Panc1 (cell line): ENCODE data around the gene KRTAP10-2. TPM values are rescaled to one million over a fixed set of nuclear protein-coding genes. Genes with fewer than 3 reads are reported as not detected.

Experiments
- ATAC-seq: fragments of 200-7000 bp; cut with Tn5 transposase; 2 replicates; pipeline ENCODE4 v1.9.1; 2020; ENCODE audit warnings: mild to moderate bottlenecking, moderate library complexity
- BruUV-seq: library from RNA; stranded (reverse); fragments of 400-500 nt; replicated peaks from 2 replicates; lab custom pipeline; 2021; lab: Mats Ljungman, UMichigan
- CTCF ChIA-PET: fragments of 300-600 bp; sonication (Branson Sonifier 250); formaldehyde crosslinking; loops from one replicate; lab custom pipeline; 2022; ENCODE audit warnings: antibody characterized with exemption; lab: Charles Lee
- POLR2A ChIA-PET: fragments of 300-600 bp; sonication (Branson Sonifier 250); formaldehyde crosslinking; loops from one replicate; lab custom pipeline; 2022; ENCODE audit warnings: antibody characterized with exemption; lab: Charles Lee
- DNase-seq: peaks from one replicate; pipeline ENCODE4 v3.0.0-alpha.2; 2010; ENCODE audit warnings: low read depth, low spot score
- H3K27ac ChIP-seq: 2 replicates; pipeline ENCODE4 v1.5.1; 2011; ENCODE audit warnings: mild to moderate bottlenecking, low read length, inconsistent platforms
- H3K27me3 ChIP-seq: fragments of 200-500 bp; sonication (Bioruptor generic); 2 replicates; pipeline ENCODE4 v1.6.0; 2014; ENCODE audit warnings: low read length, inconsistent platforms; ENCODE audit not compliant: control insufficient read depth, insufficient read depth
- H3K36me3 ChIP-seq: fragments of 200-500 bp; sonication (Bioruptor generic); 2 replicates; pipeline ENCODE4 v1.5.1; 2014; ENCODE audit warnings: inconsistent platforms, mild to moderate bottlenecking, low read length, moderate library complexity; ENCODE audit not compliant: control insufficient read depth, insufficient read depth
- H3K4me1 ChIP-seq: 2 replicates; pipeline ENCODE4 v1.5.1; 2011; ENCODE audit warnings: inconsistent platforms, mild to moderate bottlenecking, low read length, moderate library complexity; ENCODE audit not compliant: control insufficient read depth, insufficient read depth
- H3K4me3 ChIP-seq, 2 experiments: 2 replicates each; pipeline ENCODE4 v1.5.1; 2011 to 2012; ENCODE audit warnings: low read depth in 2 of 2, low read length in 2 of 2, mild to moderate bottlenecking in 2 of 2, inconsistent platforms in 1 of 2, moderate library complexity in 1 of 2
- H3K9me3 ChIP-seq: fragments of 200-500 bp; sonication (Bioruptor generic); 2 replicates; pipeline ENCODE4 v1.5.1; 2014; ENCODE audit warnings: low read depth, mild to moderate bottlenecking, inconsistent platforms, low read length, moderate library complexity; ENCODE audit not compliant: control insufficient read depth, insufficient read depth
- POLR2AphosphoS5 ChIP-seq: IDR thresholded peaks from 2 replicates; pipeline ENCODE4 v1.6.1; 2012; ENCODE audit warnings: mild to moderate bottlenecking, low read depth, low read length, moderate library complexity
- SIN3A ChIP-seq: IDR thresholded peaks from 2 replicates; pipeline ENCODE4 v1.6.1; 2012; ENCODE audit warnings: low read depth, mild to moderate bottlenecking, low read length, moderate library complexity, borderline replicate concordance; ENCODE audit not compliant: insufficient read depth
- TCF7L2 ChIP-seq: IDR thresholded peaks from 2 replicates; pipeline ENCODE4 v1.6.1; 2011; ENCODE audit warnings: mild to moderate bottlenecking, low read depth, low read length, inconsistent platforms
- in situ Hi-C: cut with HindIII; loops from 2 replicates; pipeline ENCODE4 v1.10.0; 2016; ENCODE audit warnings: low sequenced_read_pairs, low pct_unique_long_range_greater_than_20kb
- intact Hi-C: fragments of 100-400 bp; cut with micrococcal nuclease; formaldehyde crosslinking; loops from one replicate; pipeline ENCODE4 v1.10.0; 2022; ENCODE audit not compliant: unreplicated experiment
- total RNA-seq: library from RNA; stranded (reverse); gene quantifications from one replicate; pipeline ENCODE4 v1.2.1, GENCODE V29; 2021; ENCODE audit not compliant: unreplicated experiment
- TF ChIP-seq, protein P1 (sequence below): fragments of 450-650 bp; IDR thresholded peaks from 2 replicates; pipeline ENCODE4 v1.5.1; 2017; ENCODE audit warnings: mild to moderate bottlenecking
- TF ChIP-seq, protein P2 (sequence below), 2 experiments: IDR thresholded peaks; 2 replicates each; pipeline ENCODE4 v1.6.1; 2011 to 2012; ENCODE audit warnings: low read depth in 2 of 2, control low read depth in 1 of 2, low read length in 1 of 2, mild to moderate bottlenecking in 1 of 2, moderate library complexity in 1 of 2; ENCODE audit not compliant: insufficient read depth in 1 of 2

KRTAP10-2 gene
- total RNA-seq, 1 experiment from 2014 or later: not detected

- TF ChIP-seq SIN3A: no peak
- in situ Hi-C loops: no loop called here
- DNase-seq: no peak
- Histone ChIP-seq H3K27ac (no peak overlapping the region), H3K4me1 (no peaks in the 10 kb centered on the region), H3K27me3 (no peaks in the 10 kb centered on the region), H3K9me3 (no peaks in the 10 kb centered on the region), H3K4me3 (no peak overlapping the region), H3K36me3 (no peaks in the 10 kb centered on the region)
- intact Hi-C loops: no loop called here
- CTCF ChIA-PET: no interaction called here
- ATAC-seq: no peak
- no TSS peak for BruUV-seq
- POLR2A ChIA-PET: no interaction called here
These were observed 25.0 kb downstream of the KRTAP10-2 start for GRCh38 chr21:44526096-44526997.

GRCh38 chr21:44525391-44526095 is 25.8 kb downstream of the KRTAP10-2 start:
- H3K27me3 ChIP-seq: no peaks in the 10 kb centered on the region
- DNase-seq (no peak), ATAC-seq (no peak)
- H3K9me3 ChIP-seq: no peaks in the 10 kb centered on the region
- POLR2A ChIA-PET: no interaction called here
- no peak overlapping the region for H3K27ac ChIP-seq
- no TSS peak for BruUV-seq
- intact Hi-C loops: no loop called here
- in situ Hi-C loops: no loop called here
- CTCF ChIA-PET: no interaction called here
- TF ChIP-seq, protein P1, sequence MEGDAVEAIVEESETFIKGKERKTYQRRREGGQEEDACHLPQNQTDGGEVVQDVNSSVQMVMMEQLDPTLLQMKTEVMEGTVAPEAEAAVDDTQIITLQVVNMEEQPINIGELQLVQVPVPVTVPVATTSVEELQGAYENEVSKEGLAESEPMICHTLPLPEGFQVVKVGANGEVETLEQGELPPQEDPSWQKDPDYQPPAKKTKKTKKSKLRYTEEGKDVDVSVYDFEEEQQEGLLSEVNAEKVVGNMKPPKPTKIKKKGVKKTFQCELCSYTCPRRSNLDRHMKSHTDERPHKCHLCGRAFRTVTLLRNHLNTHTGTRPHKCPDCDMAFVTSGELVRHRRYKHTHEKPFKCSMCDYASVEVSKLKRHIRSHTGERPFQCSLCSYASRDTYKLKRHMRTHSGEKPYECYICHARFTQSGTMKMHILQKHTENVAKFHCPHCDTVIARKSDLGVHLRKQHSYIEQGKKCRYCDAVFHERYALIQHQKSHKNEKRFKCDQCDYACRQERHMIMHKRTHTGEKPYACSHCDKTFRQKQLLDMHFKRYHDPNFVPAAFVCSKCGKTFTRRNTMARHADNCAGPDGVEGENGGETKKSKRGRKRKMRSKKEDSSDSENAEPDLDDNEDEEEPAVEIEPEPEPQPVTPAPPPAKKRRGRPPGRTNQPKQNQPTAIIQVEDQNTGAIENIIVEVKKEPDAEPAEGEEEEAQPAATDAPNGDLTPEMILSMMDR: no peak
- TF ChIP-seq SIN3A: no peak
- TF ChIP-seq, protein P2, sequence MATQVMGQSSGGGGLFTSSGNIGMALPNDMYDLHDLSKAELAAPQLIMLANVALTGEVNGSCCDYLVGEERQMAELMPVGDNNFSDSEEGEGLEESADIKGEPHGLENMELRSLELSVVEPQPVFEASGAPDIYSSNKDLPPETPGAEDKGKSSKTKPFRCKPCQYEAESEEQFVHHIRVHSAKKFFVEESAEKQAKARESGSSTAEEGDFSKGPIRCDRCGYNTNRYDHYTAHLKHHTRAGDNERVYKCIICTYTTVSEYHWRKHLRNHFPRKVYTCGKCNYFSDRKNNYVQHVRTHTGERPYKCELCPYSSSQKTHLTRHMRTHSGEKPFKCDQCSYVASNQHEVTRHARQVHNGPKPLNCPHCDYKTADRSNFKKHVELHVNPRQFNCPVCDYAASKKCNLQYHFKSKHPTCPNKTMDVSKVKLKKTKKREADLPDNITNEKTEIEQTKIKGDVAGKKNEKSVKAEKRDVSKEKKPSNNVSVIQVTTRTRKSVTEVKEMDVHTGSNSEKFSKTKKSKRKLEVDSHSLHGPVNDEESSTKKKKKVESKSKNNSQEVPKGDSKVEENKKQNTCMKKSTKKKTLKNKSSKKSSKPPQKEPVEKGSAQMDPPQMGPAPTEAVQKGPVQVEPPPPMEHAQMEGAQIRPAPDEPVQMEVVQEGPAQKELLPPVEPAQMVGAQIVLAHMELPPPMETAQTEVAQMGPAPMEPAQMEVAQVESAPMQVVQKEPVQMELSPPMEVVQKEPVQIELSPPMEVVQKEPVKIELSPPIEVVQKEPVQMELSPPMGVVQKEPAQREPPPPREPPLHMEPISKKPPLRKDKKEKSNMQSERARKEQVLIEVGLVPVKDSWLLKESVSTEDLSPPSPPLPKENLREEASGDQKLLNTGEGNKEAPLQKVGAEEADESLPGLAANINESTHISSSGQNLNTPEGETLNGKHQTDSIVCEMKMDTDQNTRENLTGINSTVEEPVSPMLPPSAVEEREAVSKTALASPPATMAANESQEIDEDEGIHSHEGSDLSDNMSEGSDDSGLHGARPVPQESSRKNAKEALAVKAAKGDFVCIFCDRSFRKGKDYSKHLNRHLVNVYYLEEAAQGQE (IDR thresholded peaks at IDR 0.05; ENCODE audit: insufficient read depth in 1 of 2, low read depth in 2 of 2, low read length in 1 of 2): no peak
- TF ChIP-seq POLR2AphosphoS5: no peak
- TF ChIP-seq TCF7L2: no peak
- H3K36me3 ChIP-seq: no peaks in the 10 kb centered on the region
- no peak overlapping the region for H3K4me3 ChIP-seq
- no peaks in the 10 kb centered on the region for H3K4me1 ChIP-seq
